ENCODE measurements around the gene MYO16.
A peak's percentile ranks its signal among the peaks of the same experiment; 100 is the strongest.

The MYO16 gene

DNA sequence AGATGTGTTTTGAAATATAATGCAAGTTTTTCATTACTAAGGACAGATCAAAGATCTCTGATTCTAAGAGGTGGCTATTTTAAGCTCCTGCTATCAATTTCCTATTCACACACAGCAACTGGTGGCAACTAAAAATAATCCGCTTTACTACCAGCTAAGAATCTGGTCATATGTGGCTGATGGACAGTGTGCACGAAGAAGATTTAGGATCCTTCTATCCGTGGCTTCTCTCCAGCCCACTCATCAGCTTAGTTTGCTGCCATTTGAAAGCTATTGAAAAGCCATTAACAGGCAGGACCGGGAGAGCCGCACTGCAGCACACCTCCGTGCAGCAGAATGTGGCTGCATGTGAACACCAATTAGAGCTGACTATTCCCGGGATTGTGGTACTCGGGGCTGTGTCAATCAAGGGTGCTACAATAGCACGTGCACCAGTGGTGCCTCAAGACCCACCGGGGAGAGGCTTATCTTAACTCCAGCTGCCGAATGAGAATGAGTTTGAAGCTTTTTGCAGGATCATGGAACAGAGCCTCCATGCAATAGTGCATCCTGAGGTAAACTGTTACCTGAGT is at the start of gene MYO16:
Gene MYO16, plus strand, starts transcription at position 431 of the 572 bp plus-strand sequence. CDS start 234 bp downstream, outside the sequence.
- no peak for DNase-seq

DNA sequence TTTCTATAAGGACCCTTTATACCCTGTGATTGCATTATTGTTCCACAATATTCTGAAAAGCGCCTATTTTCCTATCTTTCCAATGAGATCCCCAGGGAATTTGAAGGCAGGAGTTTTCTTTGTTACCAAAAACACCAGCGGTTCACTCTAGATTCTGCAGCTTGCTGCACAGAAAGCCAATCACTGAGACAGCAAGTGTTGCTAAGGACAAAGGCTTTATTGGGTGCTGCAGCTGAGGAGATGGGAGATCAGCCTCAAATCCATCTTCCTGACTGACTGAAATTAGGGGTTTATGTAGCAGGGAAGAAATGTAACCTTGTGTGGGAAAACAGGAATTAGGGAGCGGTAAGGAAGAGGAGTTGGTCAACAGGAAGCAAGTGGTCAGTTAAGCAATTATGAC is 42.6 kb upstream of the MYO16 start:
- no peak for DNase-seq

DNA sequence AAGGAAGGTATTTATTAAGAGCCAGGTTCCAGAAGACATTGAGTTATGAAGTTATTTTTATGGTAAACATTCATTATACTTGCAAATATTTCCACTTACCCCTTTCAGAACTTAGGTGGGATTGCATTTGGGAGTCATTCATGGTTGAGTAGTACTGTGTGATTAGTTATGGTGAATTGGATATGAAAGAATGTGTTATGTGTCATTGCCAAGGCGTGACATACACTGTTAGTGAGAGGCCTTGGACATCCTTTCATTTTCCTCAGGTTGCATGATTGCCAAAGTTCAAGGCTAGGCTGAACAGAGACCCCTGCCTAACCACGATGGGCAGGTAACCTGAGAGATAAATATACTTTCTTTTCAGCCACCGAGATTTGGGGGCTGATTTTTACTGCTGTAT is 40.9 kb upstream of the MYO16 start:
- no peak for DNase-seq

DNA sequence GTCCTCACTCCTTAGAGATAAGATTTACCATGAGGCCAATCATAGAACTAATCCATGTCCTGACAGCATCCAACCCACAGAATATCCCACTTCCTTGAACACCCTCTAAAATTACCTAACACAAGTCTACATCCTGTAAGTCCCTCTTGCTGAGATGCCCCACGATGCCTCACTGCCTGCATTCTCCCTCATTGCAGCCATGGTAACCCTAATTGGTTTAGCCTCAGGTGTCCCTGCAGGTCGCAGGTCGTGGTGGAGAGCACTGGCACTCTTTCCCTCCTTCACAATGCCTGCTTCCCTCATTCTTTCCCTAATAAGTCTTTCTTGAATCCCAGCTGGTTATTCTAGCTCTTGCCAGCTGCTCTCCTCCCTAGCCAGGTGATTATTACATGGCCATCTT is 35.3 kb upstream of the MYO16 start:
- no peak for DNase-seq

DNA sequence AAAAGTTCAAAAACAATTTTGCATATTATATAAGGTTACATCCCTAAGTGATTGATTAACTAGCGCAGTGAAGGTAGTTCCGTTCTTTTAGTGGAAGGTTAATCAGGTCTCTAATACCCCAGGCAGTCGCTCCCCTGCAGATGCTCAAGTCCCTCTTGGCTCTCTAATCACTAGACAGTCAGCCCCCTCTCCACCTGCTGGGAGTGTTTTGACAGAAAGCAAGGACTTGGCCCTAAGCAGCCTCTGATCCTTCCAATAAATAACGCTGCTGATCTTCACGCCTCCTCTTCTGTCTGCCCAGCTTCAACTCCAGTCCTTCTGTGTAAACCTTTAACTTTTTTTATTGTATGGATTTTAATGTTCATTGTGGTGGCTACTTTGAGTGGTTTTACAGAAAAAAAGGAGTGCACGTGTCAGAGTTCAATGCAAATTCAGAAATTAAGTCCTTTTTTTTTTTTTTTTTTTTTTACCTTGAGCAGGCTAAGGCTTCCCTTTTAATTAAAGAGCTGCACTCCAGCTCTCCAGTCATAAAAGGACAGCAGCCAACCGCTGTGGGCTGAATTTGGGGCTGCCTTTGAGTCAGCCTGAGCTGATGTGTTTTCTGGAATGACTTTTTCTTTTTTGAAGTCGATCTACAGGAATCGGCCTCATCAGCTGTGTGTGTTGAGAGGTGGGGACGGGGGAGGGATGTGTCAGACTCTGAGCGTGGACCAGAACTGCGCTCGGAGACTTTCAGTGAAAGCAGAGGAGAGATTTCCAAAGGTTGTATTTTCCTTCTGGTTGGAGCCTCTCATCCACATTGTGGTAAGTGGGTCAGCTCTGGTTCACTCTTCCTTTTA is 33.8 kb upstream of the MYO16 start:
- DNase-seq: no peak

DNA sequence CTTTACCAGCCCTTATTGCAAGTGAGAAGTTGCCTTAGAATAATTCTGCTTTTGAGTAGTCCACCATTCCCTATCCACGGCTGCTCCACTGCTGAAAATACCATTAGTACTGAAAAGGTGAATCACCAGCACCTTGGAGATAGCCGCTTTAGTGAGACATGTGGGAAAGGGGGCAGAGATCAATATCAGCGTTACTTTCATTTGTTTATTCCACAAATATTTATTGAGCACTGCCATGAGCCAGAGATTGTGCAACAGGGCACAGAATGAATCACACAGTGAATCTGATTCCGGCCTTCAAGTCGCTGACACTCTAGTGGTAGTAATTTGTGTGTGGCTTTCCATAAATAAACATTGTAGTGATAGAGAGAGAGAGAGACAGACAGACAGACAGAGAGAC is 31.5 kb upstream of the MYO16 start:
- DNase-seq: no peak

DNA sequence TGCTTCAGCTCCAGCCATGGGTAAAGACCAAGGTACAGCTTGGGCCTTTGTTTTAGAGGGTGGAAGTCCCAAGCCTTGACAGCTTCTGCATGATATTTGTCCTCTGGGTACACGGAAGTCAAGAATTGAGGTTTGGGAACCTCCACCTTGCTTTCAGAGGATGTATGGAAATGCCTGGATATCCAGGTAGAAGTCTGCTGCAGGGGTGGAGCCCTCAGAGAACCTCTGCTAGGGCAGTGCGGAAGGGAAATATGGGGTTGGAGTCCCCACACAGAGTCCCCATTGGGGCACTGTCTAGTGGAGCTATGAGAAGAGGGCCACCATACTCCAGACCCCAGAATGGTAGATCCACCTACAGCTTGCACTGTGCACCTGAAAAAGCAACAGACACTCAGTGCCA is 23.0 kb upstream of the MYO16 start:
- DNase-seq: no peak

GRCh38 chr13:108609353-108609752 is 20.1 kb upstream of the MYO16 start:
- peak; percentile 41 for DNase-seq

GRCh38 chr13:108610507-108610906 is 18.9 kb upstream of the MYO16 start:
- no peak for DNase-seq

DNA sequence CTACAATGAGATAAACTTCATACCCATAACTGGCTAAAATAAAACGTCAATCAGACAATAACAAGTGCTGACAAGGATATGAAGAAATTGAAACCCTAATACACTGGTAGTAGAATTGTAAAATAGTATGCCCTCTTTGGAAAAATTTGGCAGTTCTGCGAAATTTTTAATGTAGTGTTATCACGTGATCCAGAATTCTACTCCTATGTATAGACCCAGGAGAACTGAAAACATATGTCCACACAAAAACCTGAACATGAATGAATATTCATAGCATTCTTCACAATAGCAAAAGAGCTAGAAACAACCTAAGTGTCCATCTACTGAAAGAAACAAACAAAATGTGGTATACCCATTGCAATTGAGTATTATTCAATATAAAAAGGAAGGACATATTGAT is 14.2 kb upstream of the MYO16 start:
- DNase-seq: no peak

GRCh38 chr13:108618233-108618632 is 11.2 kb upstream of the MYO16 start:
- DNase-seq: no peak

GRCh38 chr13:108621462-108621861 is 7.9 kb upstream of the MYO16 start:
- no peak for DNase-seq

- no peak for DNase-seq
These were observed 5.3 kb upstream of the MYO16 start for GRCh38 chr13:108624108-108624507.

DNA sequence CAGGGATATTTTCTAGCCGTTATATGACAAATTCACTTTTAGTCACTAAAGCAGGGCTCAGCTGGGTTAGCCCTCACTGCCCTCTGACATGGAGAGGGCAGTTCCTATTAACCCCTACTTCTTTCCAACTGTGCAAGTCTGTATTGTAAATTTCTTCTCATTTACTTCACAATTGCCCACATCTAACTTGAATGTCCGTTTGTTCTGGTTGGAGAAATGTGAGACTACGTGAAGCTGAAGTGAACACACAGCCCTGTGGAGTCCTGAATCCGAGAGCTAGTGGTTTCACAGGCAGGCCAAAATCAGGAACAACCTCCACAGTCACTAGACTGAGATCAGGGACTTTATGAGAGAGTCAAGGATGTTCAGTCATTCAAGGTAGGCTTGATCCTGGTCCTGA is 4.4 kb upstream of the MYO16 start:
- DNase-seq: no peak

- DNase-seq: no peak
These were observed 577 bp downstream of the MYO16 start for GRCh38 chr13:108629988-108630387.

- no peak for DNase-seq
These were observed 3.3 kb downstream of the MYO16 start for GRCh38 chr13:108632649-108633167.

DNA sequence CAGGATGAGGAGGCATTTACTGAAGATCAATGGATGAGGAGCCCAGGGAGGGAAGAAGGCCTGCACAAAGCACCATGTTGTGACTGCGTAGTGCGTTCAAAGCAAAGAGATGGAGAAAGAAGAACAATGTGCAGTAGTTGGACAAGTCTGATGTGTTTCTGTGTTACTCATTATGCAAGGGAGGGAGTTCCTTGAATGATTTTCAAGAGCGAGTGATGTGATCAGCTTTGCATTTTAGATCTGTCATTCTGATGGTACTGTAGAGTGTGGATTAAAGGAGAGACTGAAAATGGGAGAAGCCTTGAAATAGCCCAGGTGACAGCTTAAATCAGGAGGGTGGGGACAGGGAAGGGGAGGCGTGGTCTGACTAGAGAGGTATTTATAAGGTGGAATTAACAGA is 9.5 kb downstream of the MYO16 start:
- DNase-seq: no peak

- no peak for DNase-seq
These were observed 14.4 kb downstream of the MYO16 start for GRCh38 chr13:108643646-108644353.

DNA sequence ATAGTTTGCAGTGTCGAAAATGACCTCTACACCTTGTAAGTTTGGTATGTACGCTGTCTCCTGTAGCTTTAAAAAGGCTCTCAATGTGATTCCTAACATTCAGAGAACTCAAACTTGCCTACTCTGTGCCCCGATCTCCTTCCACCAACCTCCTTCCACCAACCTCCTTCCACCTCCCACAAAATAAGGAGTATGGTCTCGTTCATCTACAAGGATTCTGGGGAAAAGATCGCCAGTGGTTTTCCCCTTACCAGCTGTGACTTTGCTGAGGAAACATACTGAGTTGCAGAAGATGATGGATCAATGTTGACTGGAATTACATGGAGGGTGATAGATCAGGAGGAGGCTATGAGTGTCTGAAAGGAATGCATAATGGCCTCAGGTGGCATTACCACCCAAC is 16.0 kb downstream of the MYO16 start:
- DNase-seq: no peak

- no peak for DNase-seq
These were observed 20.9 kb downstream of the MYO16 start for GRCh38 chr13:108650271-108650670.

GRCh38 chr13:108656742-108657141 is 27.3 kb downstream of the MYO16 start:
- DNase-seq: no peak

- DNase-seq: no peak
These were observed 28.1 kb downstream of the MYO16 start for GRCh38 chr13:108657519-108657918.

DNA sequence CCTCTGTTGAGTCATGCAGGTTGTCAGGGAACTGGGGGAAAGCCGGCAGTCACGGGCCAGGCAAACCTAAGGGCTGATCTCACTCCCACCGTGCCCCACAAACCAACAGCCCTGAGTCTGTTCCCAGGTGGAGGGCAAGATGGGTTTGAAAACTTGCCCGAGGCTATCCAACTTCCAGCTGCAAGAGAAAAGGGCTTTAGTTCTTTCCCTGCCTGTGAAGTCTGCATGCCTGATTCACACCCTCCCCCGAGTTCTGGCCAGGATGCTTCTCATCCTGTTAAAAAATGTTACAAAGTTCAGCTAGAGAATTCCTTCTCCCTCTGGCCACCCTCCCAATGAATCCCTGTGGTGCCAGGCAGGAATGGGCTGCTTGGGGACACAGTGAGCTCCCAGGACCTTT is 33.1 kb downstream of the MYO16 start:
- DNase-seq: no peak

GRCh38 chr13:108663710-108664109 is 34.3 kb downstream of the MYO16 start:
- no peak for DNase-seq

All from hematopoietic multipotent progenitor cell treated with erythropoietin and hydrocortisone succinate and interleukin-3 and kit ligand, for 6 days (in vitro differentiated cells).